Endothelial cell of umbilical vein (primary cell): ENCODE data around the gene ITGAE. TPM values are rescaled to one million over a fixed set of nuclear protein-coding genes. Genes with fewer than 3 reads are reported as not detected.
"Not testable (repeated sequence)": the region's sequence is repeated elsewhere in the genome, so short reads cannot be mapped to it uniquely, and the experiment has no call there.

ENCODE experiments used
- BruUV-seq: library from RNA; stranded (reverse); fragments of 400-500 nt; replicated peaks from 2 replicates; lab custom pipeline; 2021; lab: Mats Ljungman, UMichigan
- CTCF ChIA-PET: fragments of 300-600, 350-600 bp; sonication (Branson Sonifier 250); formaldehyde crosslinking; loops from one replicate; lab custom pipeline; 2021; ENCODE audit warnings: antibody characterized with exemption, inconsistent platforms; lab: Charles Lee
- POLR2A ChIA-PET: fragments of 300-600, 350-600 bp; sonication (Branson Sonifier 250); formaldehyde crosslinking; loops from one replicate; lab custom pipeline; 2021; ENCODE audit warnings: antibody characterized with exemption, inconsistent platforms; lab: Charles Lee
- DNase-seq: peaks from one replicate; pipeline ENCODE4 v3.0.0-alpha.2; 2011; ENCODE audit warnings: low read depth, low spot score
- FAIRE-seq: peaks from 2 replicates; lab custom pipeline; 2011; peaks lifted over from hg19 to GRCh38; lab: Jason Lieb, UNC
- H2AFZ ChIP-seq: 2 replicates; pipeline ENCODE4 v1.6.0; 2012; ENCODE audit warnings: low read depth, low read length, control low read depth, inconsistent platforms
- H3K27ac ChIP-seq: 2 replicates; pipeline ENCODE4 v1.5.1; 2011; ENCODE audit warnings: low read depth, mild to moderate bottlenecking, control low read depth, low read length, moderate library complexity; ENCODE audit not compliant: insufficient read depth
- H3K27me3 ChIP-seq, 2 experiments: 2 replicates each; pipeline versions ENCODE4 v1.6.0 to v1.6.1; 2011; ENCODE audit warnings: low read length in 2 of 2, mixed read lengths in 1 of 2; ENCODE audit not compliant: control insufficient read depth in 2 of 2, insufficient read depth in 2 of 2
- H3K36me3 ChIP-seq, 2 experiments: 2 replicates in 1 of 2; 3 replicates in 1 of 2; pipeline ENCODE4 v1.5.1; 2011; ENCODE audit warnings: low read length in 2 of 2, mild to moderate bottlenecking in 1 of 2, moderate library complexity in 1 of 2; ENCODE audit not compliant: control insufficient read depth in 2 of 2, insufficient read depth in 2 of 2; ENCODE audit errors: extremely low read depth in 1 of 2
- H3K4me1 ChIP-seq: 3 replicates; pipeline ENCODE4 v1.5.1; 2011; ENCODE audit warnings: mild to moderate bottlenecking, low read length; ENCODE audit not compliant: control insufficient read depth, insufficient read depth; ENCODE audit errors: extremely low read depth
- H3K4me2 ChIP-seq: 2 replicates; pipeline ENCODE4 v1.6.1; 2011; ENCODE audit warnings: low read length, control low read depth, mixed read lengths; ENCODE audit not compliant: insufficient read depth
- H3K4me3 ChIP-seq, 3 experiments: fragments of 200-600 bp in 1 of 3; sonication (generic), shearing (Covaris generic) in 1 of 3; replicated peaks in 1 of 3; 2 replicates each; pipeline ENCODE4 v1.5.1; 2011 to 2016; ENCODE audit warnings: control low read depth in 3 of 3, low read length in 3 of 3, mild to moderate bottlenecking in 2 of 3, inconsistent platforms in 1 of 3, low read depth in 1 of 3, moderate library complexity in 1 of 3; ENCODE audit not compliant: insufficient read depth in 1 of 3
- H3K79me2 ChIP-seq: 2 replicates; pipeline ENCODE4 v1.6.0; 2012; ENCODE audit warnings: low read length, inconsistent platforms; ENCODE audit not compliant: control insufficient read depth, insufficient read depth
- H3K9ac ChIP-seq: replicated peaks from 2 replicates; pipeline ENCODE3; 2011; ENCODE audit warnings: low read length, control low read depth; ENCODE audit not compliant: insufficient read depth; ENCODE audit errors: extremely low read depth
- H3K9me1 ChIP-seq: replicated peaks from 3 replicates; pipeline ENCODE4 v1.6.0; 2011; ENCODE audit warnings: mild to moderate bottlenecking, low read length; ENCODE audit not compliant: control insufficient read depth, insufficient read depth; ENCODE audit errors: extremely low read depth
- H3K9me3 ChIP-seq: replicated peaks from 2 replicates; pipeline ENCODE4 v1.5.1; 2012; ENCODE audit warnings: low read length, inconsistent platforms; ENCODE audit not compliant: control insufficient read depth, insufficient read depth
- H4K20me1 ChIP-seq: replicated peaks from 2 replicates; pipeline ENCODE3; 2011; ENCODE audit warnings: mild to moderate bottlenecking, low read length; ENCODE audit not compliant: control insufficient read depth, insufficient read depth; ENCODE audit errors: extremely low read depth
- EZH2 ChIP-seq: IDR thresholded peaks from 2 replicates; pipeline ENCODE4 v1.6.1; 2012; ENCODE audit warnings: borderline replicate concordance, low read depth, mild to moderate bottlenecking, moderate library complexity, low read length, inconsistent platforms; ENCODE audit not compliant: severe bottlenecking
- FOS ChIP-seq: IDR thresholded peaks from 2 replicates; pipeline ENCODE4 v1.6.1; 2011; ENCODE audit warnings: mild to moderate bottlenecking, low read length, moderate library complexity, borderline replicate concordance; ENCODE audit not compliant: insufficient read depth
- GATA2 ChIP-seq: IDR thresholded peaks from 2 replicates; pipeline ENCODE4 v1.7.0; 2011; ENCODE audit warnings: low read depth, mild to moderate bottlenecking, moderate library complexity, mixed read lengths, low read length; ENCODE audit not compliant: insufficient read length, insufficient read depth
- JUN ChIP-seq: IDR thresholded peaks from 2 replicates; pipeline ENCODE4 v1.6.1; 2011; ENCODE audit warnings: borderline replicate concordance, low read depth; ENCODE audit not compliant: insufficient read length, insufficient read depth
- MAX ChIP-seq: IDR thresholded peaks from 2 replicates; pipeline ENCODE4 v1.6.1; 2011; ENCODE audit not compliant: insufficient read depth, insufficient read length
- MYC ChIP-seq: IDR thresholded peaks from one replicate; pipeline ENCODE4 v1.6.1; 2011; ENCODE audit warnings: mild to moderate bottlenecking, low read depth, low read length
- POLR2A ChIP-seq: IDR thresholded peaks from 2 replicates; pipeline ENCODE4 v1.6.1; 2012; ENCODE audit warnings: low read depth, mild to moderate bottlenecking, control low read depth, low read length
- POLR2AphosphoS5 ChIP-seq: IDR thresholded peaks from 2 replicates; pipeline ENCODE4 v1.6.1; 2012; ENCODE audit warnings: low read depth, mild to moderate bottlenecking, control low read depth, low read length, moderate library complexity; ENCODE audit not compliant: insufficient read depth
- dilution Hi-C: fragments of 300-500 bp; cut with MboI; formaldehyde crosslinking; loops from one replicate; pipeline ENCODE4 v1.15.0; 2019; ENCODE audit warnings: low sequenced_read_pairs; ENCODE audit not compliant: extremely low pct_ligation_motif_present
- intact Hi-C: fragments of 100-400 bp; cut with micrococcal nuclease; formaldehyde crosslinking; loops from one replicate; pipeline ENCODE4 v1.10.0; 2022
- polyA plus RNA-seq, 4 experiments: library from polyadenylated mRNA; depleted of rRNA in 3 of 4; stranded (reverse) in 3 of 4; unstranded in 1 of 4; fragments of >200 nt; gene quantifications; 2 replicates each; pipeline versions ENCODE4 v1.2.1 to v1.2.3, GENCODE V29; 2011 to 2012; ENCODE audit warnings: missing spikeins in 1 of 4
- total RNA-seq: library from RNA; stranded (reverse); gene quantifications from 2 replicates; pipeline ENCODE4 v1.2.3, GENCODE V29; 2021
- TF ChIP-seq, protein P1 (sequence below), 2 donors: IDR thresholded peaks; 1 replicate in 1 of 2; 2 replicates in 1 of 2; pipeline ENCODE4 v1.5.1; 2011; ENCODE audit warnings: low read length in 2 of 2, mild to moderate bottlenecking in 2 of 2, moderate library complexity in 2 of 2, control low read depth in 1 of 2, inconsistent platforms in 1 of 2, low read depth in 1 of 2; ENCODE audit not compliant: insufficient read depth in 1 of 2; ENCODE audit errors: extremely low read depth in 1 of 2

Gene ITGAE
- total and polyA plus RNA-seq, 2 donors (not counting 3 experiments of a cell fraction or from before 2014, with no cell fraction given), result 29.6 to 71.6 TPM

GRCh38 chr17:3708366-3708765, 92.6 kb downstream of the ITGAE start:
- Histone ChIP-seq H3K4me3 (no peak overlapping the region), H3K4me2 (no peak overlapping the region), H3K9ac (no peak overlapping the region), H3K79me2 (no peaks in the 10 kb centered on the region), H2AFZ (no peak overlapping the region), H3K36me3 (peaks cover 0 to 3% of the 10 kb centered on the region in 2 experiments), H3K9me3 (no peaks in the 10 kb centered on the region), H3K4me1 (peaks cover 9% of the 10 kb centered on the region), H3K27me3 (no peaks in the 10 kb centered on the region), H4K20me1 (no peaks in the 10 kb centered on the region), H3K9me1 (no peaks in the 10 kb centered on the region), H3K27ac (no peak overlapping the region)
- TF ChIP-seq, protein P1, sequence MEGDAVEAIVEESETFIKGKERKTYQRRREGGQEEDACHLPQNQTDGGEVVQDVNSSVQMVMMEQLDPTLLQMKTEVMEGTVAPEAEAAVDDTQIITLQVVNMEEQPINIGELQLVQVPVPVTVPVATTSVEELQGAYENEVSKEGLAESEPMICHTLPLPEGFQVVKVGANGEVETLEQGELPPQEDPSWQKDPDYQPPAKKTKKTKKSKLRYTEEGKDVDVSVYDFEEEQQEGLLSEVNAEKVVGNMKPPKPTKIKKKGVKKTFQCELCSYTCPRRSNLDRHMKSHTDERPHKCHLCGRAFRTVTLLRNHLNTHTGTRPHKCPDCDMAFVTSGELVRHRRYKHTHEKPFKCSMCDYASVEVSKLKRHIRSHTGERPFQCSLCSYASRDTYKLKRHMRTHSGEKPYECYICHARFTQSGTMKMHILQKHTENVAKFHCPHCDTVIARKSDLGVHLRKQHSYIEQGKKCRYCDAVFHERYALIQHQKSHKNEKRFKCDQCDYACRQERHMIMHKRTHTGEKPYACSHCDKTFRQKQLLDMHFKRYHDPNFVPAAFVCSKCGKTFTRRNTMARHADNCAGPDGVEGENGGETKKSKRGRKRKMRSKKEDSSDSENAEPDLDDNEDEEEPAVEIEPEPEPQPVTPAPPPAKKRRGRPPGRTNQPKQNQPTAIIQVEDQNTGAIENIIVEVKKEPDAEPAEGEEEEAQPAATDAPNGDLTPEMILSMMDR (IDR thresholded peaks at IDR 0.05; ENCODE audit: extremely low read depth in 1 of 2, insufficient read depth in 1 of 2, low read depth in 1 of 2, low read length in 2 of 2), result no peak
- TF ChIP-seq JUN (no peak), EZH2 (no peak), GATA2 (no peak), MAX (no peak), FOS (no peak), POLR2AphosphoS5 (no peak), MYC (no peak), POLR2A (no peak)
- no peak for DNase-seq
- BruUV-seq, result no TSS peak
- intact Hi-C loops (no loop called here), dilution Hi-C loops (no loop called here)
- FAIRE-seq, result no peak
- POLR2A ChIA-PET, result no interaction called here
- CTCF ChIA-PET, result interaction anchor here (0.7 to 1.1 kb wide), 2 partner anchors 26 to 114 kb away, joined by 3 to 4 read pairs; no protein-coding TSS in a partner anchor

GRCh38 chr17:3705718-3705984, 95.3 kb downstream of the ITGAE start:
- intact Hi-C loops, H3K4me2 ChIP-seq, H2AFZ ChIP-seq, H3K27ac ChIP-seq, H3K9me1 ChIP-seq, FAIRE-seq, H3K79me2 ChIP-seq, H3K9me3 ChIP-seq, H3K36me3 ChIP-seq, H3K27me3 ChIP-seq, H4K20me1 ChIP-seq, BruUV-seq, H3K4me3 ChIP-seq, H3K4me1 ChIP-seq, DNase-seq, dilution Hi-C loops, H3K9ac ChIP-seq, POLR2A ChIA-PET: not testable (repeated sequence)
- CTCF ChIA-PET, result interaction anchor here (1.3 kb wide), 1 partner anchor 23 kb away, joined by 4 read pairs; no protein-coding TSS in a partner anchor
